ENCODE results near the gene DAB2.

Gene DAB2

DNA sequence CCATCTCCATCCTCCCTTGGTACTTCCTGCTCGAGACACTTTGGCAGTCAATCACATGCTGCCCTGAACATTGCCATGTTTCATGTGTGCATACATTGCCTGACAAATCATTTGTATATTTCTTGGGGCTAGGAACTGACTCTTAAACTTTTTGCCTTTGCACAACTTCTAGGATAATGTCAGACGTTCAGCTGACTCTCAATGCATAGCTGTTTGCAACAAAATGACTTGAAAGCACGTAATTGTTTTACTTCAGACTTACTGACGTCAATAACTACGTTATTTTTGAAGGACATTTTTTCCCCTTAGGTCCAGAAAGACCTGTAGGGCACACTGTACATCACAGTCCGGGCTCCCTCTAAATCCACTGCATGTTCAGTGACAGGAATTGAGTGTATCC lies 37.4 kb upstream of the DAB2 start:
- Histone ChIP-seq H3K79me2 (ENCODE audit: insufficient read depth, low read length) (no peaks in the 10 kb centered on the region), H3K9me3 (ENCODE audit: insufficient read depth, low read length) (no peaks in the 10 kb centered on the region), H3K4me3 (ENCODE audit: insufficient read depth, low read length, poor library complexity, severe bottlenecking) (no peak overlapping the region), H3K4me2 (ENCODE audit: low read depth, low read length, poor library complexity, severe bottlenecking) (no peak overlapping the region), H3F3A (ENCODE audit: insufficient read depth) (no peaks in the 10 kb centered on the region), H2AFZ (ENCODE audit: low read depth, low read length, severe bottlenecking) (no peak overlapping the region), H3K9me2 (replicated peaks; ENCODE audit: insufficient read depth, low read length) (no peaks in the 10 kb centered on the region), H3K9ac (ENCODE audit: low read length) (no peak overlapping the region), H3K27me3 (ENCODE audit: low read length) (no peaks in the 10 kb centered on the region), H4K20me1 (ENCODE audit: low read depth, low read length) (no peaks in the 10 kb centered on the region), H3K36me3 (ENCODE audit: low read length) (no peaks in the 10 kb centered on the region), H3K27ac (ENCODE audit: low read depth, low read length) (no peak overlapping the region)
- TF ChIP-seq, protein P1, sequence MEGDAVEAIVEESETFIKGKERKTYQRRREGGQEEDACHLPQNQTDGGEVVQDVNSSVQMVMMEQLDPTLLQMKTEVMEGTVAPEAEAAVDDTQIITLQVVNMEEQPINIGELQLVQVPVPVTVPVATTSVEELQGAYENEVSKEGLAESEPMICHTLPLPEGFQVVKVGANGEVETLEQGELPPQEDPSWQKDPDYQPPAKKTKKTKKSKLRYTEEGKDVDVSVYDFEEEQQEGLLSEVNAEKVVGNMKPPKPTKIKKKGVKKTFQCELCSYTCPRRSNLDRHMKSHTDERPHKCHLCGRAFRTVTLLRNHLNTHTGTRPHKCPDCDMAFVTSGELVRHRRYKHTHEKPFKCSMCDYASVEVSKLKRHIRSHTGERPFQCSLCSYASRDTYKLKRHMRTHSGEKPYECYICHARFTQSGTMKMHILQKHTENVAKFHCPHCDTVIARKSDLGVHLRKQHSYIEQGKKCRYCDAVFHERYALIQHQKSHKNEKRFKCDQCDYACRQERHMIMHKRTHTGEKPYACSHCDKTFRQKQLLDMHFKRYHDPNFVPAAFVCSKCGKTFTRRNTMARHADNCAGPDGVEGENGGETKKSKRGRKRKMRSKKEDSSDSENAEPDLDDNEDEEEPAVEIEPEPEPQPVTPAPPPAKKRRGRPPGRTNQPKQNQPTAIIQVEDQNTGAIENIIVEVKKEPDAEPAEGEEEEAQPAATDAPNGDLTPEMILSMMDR (IDR thresholded peaks at IDR 0.05; ENCODE audit: insufficient read depth, low read length, poor library complexity, severe bottlenecking) = no peak
- TF ChIP-seq EZH2phosphoT487 (conservative IDR thresholded peaks at IDR 0.05; ENCODE audit: low read length) = no peak

- H3K4me3 ChIP-seq (ENCODE audit: insufficient read depth, low read length, poor library complexity, severe bottlenecking) = no peak overlapping the region
- no peaks in the 10 kb centered on the region for H3F3A ChIP-seq (ENCODE audit: insufficient read depth)
- H3K27ac ChIP-seq (ENCODE audit: low read depth, low read length) = no peak overlapping the region
- no peak overlapping the region for H3K4me2 ChIP-seq (ENCODE audit: low read depth, low read length, poor library complexity, severe bottlenecking)
- H3K27me3 ChIP-seq (ENCODE audit: low read length) = no peaks in the 10 kb centered on the region
- H2AFZ ChIP-seq (ENCODE audit: low read depth, low read length, severe bottlenecking) = no peak overlapping the region
- H3K79me2 ChIP-seq (ENCODE audit: insufficient read depth, low read length) = no peaks in the 10 kb centered on the region
- no peaks in the 10 kb centered on the region for H3K9me3 ChIP-seq (ENCODE audit: insufficient read depth, low read length)
- TF ChIP-seq EZH2phosphoT487 (conservative IDR thresholded peaks at IDR 0.05; ENCODE audit: low read length) = no peak
- TF ChIP-seq, protein P1 (IDR thresholded peaks at IDR 0.05; ENCODE audit: insufficient read depth, low read length, poor library complexity, severe bottlenecking) = no peak
- no peaks in the 10 kb centered on the region for H4K20me1 ChIP-seq (ENCODE audit: low read depth, low read length)
- no peaks in the 10 kb centered on the region for H3K36me3 ChIP-seq (ENCODE audit: low read length)
- H3K9me2 ChIP-seq (replicated peaks; ENCODE audit: insufficient read depth, low read length) = no peaks in the 10 kb centered on the region
- H3K9ac ChIP-seq (ENCODE audit: low read length) = no peak overlapping the region
These were observed 36.4 kb upstream of the DAB2 start for GRCh38 chr5:39461007-39461682.

DNA sequence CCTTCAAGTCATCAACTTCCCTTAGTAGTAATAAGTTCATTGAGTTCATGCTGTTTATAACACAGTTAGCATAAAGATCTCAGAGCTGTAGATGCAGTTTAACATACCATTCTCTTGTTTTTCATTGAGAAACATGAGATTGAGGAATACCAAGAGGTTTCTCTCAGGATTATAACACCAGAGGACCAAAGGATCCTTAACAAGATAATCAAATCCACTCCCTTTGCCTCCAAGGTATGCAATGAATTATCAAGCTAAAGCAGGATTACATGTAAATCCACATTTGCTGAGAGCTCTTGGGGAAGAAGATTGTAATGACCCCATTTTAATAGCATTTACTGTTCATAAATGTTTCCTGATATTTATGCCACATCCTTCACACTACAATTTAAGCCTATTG lies 35.1 kb upstream of the DAB2 start:
- Histone ChIP-seq H3K27me3 (ENCODE audit: low read length) (no peaks in the 10 kb centered on the region), H3K4me2 (ENCODE audit: low read depth, low read length, poor library complexity, severe bottlenecking) (no peak overlapping the region), H4K20me1 (ENCODE audit: low read depth, low read length) (no peaks in the 10 kb centered on the region), H2AFZ (ENCODE audit: low read depth, low read length, severe bottlenecking) (no peak overlapping the region), H3K9me2 (replicated peaks; ENCODE audit: insufficient read depth, low read length) (no peaks in the 10 kb centered on the region), H3K9me3 (ENCODE audit: insufficient read depth, low read length) (no peaks in the 10 kb centered on the region), H3K36me3 (ENCODE audit: low read length) (no peaks in the 10 kb centered on the region), H3F3A (ENCODE audit: insufficient read depth) (no peaks in the 10 kb centered on the region), H3K27ac (ENCODE audit: low read depth, low read length) (no peak overlapping the region), H3K4me3 (ENCODE audit: insufficient read depth, low read length, poor library complexity, severe bottlenecking) (no peak overlapping the region), H3K79me2 (ENCODE audit: insufficient read depth, low read length) (no peaks in the 10 kb centered on the region), H3K9ac (ENCODE audit: low read length) (no peak overlapping the region)
- TF ChIP-seq EZH2phosphoT487 (conservative IDR thresholded peaks at IDR 0.05; ENCODE audit: low read length) = no peak
- TF ChIP-seq, protein P1 (IDR thresholded peaks at IDR 0.05; ENCODE audit: insufficient read depth, low read length, poor library complexity, severe bottlenecking) = no peak

Measured in SU-DHL-6 (cell line).